Measurements from ENCODE around the gene ARHGAP42.

DNA sequence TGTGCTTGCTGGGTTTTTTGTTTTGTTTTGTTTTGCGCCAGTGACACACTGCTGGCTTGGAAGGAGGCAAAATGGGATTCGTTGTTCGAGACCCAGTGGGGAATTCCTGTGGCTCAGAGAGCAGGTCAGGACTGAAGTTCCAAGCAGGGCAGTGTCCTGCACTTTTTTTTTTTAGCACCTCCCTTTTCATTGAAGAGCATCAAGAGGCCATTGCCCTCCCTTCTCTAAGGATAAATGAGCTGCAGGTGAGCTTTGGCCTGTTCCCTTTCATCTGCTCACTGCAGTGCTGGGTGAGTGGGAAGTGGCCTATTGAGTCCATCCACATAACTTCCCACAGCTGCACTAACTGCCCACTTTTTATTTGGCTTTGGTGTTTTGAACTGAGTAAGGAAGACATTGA is 87.8 kb downstream of the ARHGAP42 start:
- TF ChIP-seq EZH2 (IDR thresholded peaks at IDR 0.05; ENCODE audit: borderline replicate concordance, low read depth, low read length, severe bottlenecking): no peak
- TF ChIP-seq, protein P1, sequence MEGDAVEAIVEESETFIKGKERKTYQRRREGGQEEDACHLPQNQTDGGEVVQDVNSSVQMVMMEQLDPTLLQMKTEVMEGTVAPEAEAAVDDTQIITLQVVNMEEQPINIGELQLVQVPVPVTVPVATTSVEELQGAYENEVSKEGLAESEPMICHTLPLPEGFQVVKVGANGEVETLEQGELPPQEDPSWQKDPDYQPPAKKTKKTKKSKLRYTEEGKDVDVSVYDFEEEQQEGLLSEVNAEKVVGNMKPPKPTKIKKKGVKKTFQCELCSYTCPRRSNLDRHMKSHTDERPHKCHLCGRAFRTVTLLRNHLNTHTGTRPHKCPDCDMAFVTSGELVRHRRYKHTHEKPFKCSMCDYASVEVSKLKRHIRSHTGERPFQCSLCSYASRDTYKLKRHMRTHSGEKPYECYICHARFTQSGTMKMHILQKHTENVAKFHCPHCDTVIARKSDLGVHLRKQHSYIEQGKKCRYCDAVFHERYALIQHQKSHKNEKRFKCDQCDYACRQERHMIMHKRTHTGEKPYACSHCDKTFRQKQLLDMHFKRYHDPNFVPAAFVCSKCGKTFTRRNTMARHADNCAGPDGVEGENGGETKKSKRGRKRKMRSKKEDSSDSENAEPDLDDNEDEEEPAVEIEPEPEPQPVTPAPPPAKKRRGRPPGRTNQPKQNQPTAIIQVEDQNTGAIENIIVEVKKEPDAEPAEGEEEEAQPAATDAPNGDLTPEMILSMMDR (IDR thresholded peaks at IDR 0.05; ENCODE audit: borderline replicate concordance, extremely low read depth, low read length, poor library complexity, severe bottlenecking): no peak

Data from DND-41 (cell line).